ENCODE data around the gene DPAGT1. TPM values are rescaled to one million over a fixed set of nuclear protein-coding genes. Genes with fewer than 3 reads are reported as not detected.
"Not testable (repeated sequence)": the region's sequence is repeated elsewhere in the genome, so short reads cannot be mapped to it uniquely, and the experiment has no call there.

DPAGT1 gene
- polyA plus RNA-seq, 3 donors: 37.0 to 54.2 (median 39.7) TPM

DNA sequence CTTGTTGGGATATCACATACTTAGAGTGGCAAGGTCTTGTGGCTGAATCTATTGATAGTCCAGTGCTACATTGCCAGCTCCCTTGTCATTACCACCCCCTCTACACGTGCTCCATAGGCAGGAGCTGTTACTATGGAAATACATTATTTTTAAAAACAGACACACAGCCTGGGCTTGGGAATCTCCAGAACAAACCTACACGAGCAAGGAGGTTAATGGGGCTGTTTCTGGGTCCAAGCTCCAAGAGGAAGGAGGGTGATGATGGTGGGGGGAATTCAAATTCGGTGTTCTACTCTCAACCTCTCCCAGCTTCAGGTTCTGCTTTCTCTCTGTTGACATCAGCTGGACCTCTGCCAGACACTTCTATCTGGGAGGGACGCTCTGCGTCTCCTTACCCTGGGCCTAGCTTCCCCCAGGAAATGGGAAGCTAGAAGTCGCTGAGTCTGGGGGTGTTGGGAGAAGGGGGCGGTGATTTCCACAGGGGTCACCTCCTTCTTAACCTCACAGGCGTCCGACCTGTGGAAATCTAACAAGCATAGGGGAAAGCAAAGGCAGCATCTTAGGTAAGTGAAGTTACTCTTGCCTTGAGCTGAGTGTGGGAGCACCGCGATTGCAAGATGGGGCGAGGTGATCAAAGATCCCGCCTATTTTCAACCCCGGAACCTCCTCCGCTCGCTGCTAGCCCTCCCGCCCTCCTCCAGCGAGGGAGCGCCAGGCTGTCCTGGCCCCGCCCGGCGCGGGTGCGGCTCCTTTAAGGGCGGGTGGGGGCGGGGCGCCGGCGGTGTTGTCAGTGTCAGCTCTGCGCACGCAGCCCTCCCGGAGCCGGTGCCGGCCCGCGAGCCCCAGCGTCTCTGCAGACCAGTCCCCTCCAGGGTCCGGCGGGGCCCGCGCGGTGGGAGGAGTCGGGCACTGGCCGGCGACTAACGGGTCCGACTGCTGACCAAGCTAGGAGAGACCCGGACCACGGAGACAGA lies 5.2 kb upstream of the DPAGT1 start, which contains the start of gene C2CD2L:
Gene C2CD2L (plus strand): TSS at position 781 of the 974 bp plus-strand sequence. CDS start 398 bp downstream, outside the sequence.
- peaks cover 45% of the 10 kb centered on the region for H4K20me1 ChIP-seq (ENCODE audit: insufficient read depth, low read length)
- Mint-ChIP-seq H3K9me3 (no peaks in the 10 kb centered on the region), H3K36me3 (peaks cover 24 to 29% of the 10 kb centered on the region in 2 donors), H3K4me3 (peak within 1 kb of the TSS; percentile 89 to 97), H3K27me3 (ENCODE audit: low read depth in 3 of 3) (no peaks in the 10 kb centered on the region), H3K27ac (peak within 1 kb of the TSS; percentile 95 to 100 (median 99)), H3K4me1 (peaks cover 65% of the 10 kb centered on the region)
- intact Hi-C loops (cut with micrococcal nuclease): loop anchor here in 1 of 2 donors (2.0 to 5.0 kb wide), 2 partner anchors 14 to 180 kb away; partner anchors contain the start of genes BCL9L and HINFP
- peak within 1 kb of the TSS; percentile 75 for H2AFZ ChIP-seq (ENCODE audit: insufficient read depth, low read depth, low read length, poor library complexity, severe bottlenecking)
- no peaks in the 10 kb centered on the region for H3K27me3 ChIP-seq (ENCODE audit: control insufficient read depth in 2 of 2, insufficient read depth in 2 of 2, low read length in 2 of 2)
- peak within 1 kb of the TSS; percentile 86 to 93 for H3K27ac ChIP-seq (ENCODE audit: low read depth in 1 of 2, low read length in 2 of 2)
- no peaks in the 10 kb centered on the region for H3K9me3 ChIP-seq (replicated peaks in 1 of 2; ENCODE audit: control insufficient read depth in 1 of 2, insufficient read depth in 1 of 2, low read length in 2 of 2)
- peak; percentile 92 to 95 (median 93) for DNase-seq
- peak within 1 kb of the TSS; percentile 81 for H3K9ac ChIP-seq (ENCODE audit: insufficient read depth, low read length, poor library complexity, severe bottlenecking)
- H3K4me1 ChIP-seq (ENCODE audit: control insufficient read depth in 1 of 2, insufficient read depth in 2 of 2, low read length in 2 of 2): peaks cover 47 to 70% of the 10 kb centered on the region in 2 donors
- peaks cover 65% of the 10 kb centered on the region for H3K79me2 ChIP-seq (ENCODE audit: insufficient read depth, low read length)
- peak within 1 kb of the TSS; percentile 90 for H3K4me2 ChIP-seq (replicated peaks; ENCODE audit: extremely low read depth, low read length, poor library complexity, severe bottlenecking)
- H3K36me3 ChIP-seq (replicated peaks in 1 of 2; ENCODE audit: control insufficient read depth in 1 of 2, insufficient read depth in 2 of 2, low read length in 2 of 2): peaks cover 22 to 25% of the 10 kb centered on the region in 2 donors
- TF ChIP-seq, protein P1, sequence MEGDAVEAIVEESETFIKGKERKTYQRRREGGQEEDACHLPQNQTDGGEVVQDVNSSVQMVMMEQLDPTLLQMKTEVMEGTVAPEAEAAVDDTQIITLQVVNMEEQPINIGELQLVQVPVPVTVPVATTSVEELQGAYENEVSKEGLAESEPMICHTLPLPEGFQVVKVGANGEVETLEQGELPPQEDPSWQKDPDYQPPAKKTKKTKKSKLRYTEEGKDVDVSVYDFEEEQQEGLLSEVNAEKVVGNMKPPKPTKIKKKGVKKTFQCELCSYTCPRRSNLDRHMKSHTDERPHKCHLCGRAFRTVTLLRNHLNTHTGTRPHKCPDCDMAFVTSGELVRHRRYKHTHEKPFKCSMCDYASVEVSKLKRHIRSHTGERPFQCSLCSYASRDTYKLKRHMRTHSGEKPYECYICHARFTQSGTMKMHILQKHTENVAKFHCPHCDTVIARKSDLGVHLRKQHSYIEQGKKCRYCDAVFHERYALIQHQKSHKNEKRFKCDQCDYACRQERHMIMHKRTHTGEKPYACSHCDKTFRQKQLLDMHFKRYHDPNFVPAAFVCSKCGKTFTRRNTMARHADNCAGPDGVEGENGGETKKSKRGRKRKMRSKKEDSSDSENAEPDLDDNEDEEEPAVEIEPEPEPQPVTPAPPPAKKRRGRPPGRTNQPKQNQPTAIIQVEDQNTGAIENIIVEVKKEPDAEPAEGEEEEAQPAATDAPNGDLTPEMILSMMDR (IDR thresholded peaks at IDR 0.05): no peak
- peak within 1 kb of the TSS; percentile 85 to 93 (median 92) for H3K4me3 ChIP-seq (replicated peaks in 1 of 3; ENCODE audit: low read depth in 2 of 3, low read length in 3 of 3)
- WGBS (ENCODE audit: insufficient coverage): 0% methylated on average over 34 of the region's 49 CpGs

DNA sequence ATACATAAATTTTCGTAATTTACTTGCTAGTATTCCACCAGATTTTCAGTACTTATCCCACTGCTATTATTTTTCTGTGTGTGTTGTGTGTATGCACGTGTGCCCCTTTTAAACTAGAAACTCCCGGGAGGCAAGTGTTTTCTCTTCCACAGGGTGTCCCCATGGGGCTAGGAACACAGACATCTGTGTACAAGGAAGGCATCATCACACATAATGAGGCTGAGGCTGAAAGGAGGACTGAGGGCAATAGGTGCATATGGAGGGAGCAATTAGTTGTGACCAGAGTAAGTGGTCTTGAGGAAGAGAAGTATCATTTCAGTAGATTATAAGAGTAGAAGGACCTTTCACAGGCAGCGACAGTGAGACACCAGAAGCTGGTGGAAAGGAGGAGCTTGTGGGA lies 2.1 kb upstream of the DPAGT1 start:
- Mint-ChIP-seq H3K9me3 (peaks cover 0 to 2% (median 0%) of the 10 kb centered on the region in 7 donors), H3K27ac (peak overlapping the region in 3 of 7 donors; percentile 24 to 54 (median 45)), H3K4me3 (no peak overlapping the region), H3K27me3 (ENCODE audit: low read depth in 3 of 3) (no peaks in the 10 kb centered on the region), H3K4me1 (peaks cover 62% of the 10 kb centered on the region), H3K36me3 (peaks cover 3 to 5% of the 10 kb centered on the region in 2 donors)
- Histone ChIP-seq H3K36me3 (replicated peaks in 1 of 2; ENCODE audit: control insufficient read depth in 1 of 2, insufficient read depth in 2 of 2, low read length in 2 of 2) (peaks cover 0 to 3% of the 10 kb centered on the region in 2 donors), H3K4me1 (ENCODE audit: control insufficient read depth in 1 of 2, insufficient read depth in 2 of 2, low read length in 2 of 2) (peaks cover 51 to 69% of the 10 kb centered on the region in 2 donors), H3K9me3 (replicated peaks in 1 of 2; ENCODE audit: control insufficient read depth in 1 of 2, insufficient read depth in 1 of 2, low read length in 2 of 2) (no peaks in the 10 kb centered on the region), H3K79me2 (ENCODE audit: insufficient read depth, low read length) (peaks cover 57% of the 10 kb centered on the region), H3K27ac (ENCODE audit: low read depth in 1 of 2, low read length in 2 of 2) (no peak overlapping the region), H3K4me3 (replicated peaks in 1 of 3; ENCODE audit: low read depth in 2 of 3, low read length in 3 of 3) (no peak overlapping the region), H3K4me2 (replicated peaks; ENCODE audit: extremely low read depth, low read length, poor library complexity, severe bottlenecking) (no peak overlapping the region), H4K20me1 (ENCODE audit: insufficient read depth, low read length) (peaks cover 25% of the 10 kb centered on the region), H3K9ac (ENCODE audit: insufficient read depth, low read length, poor library complexity, severe bottlenecking) (no peak overlapping the region), H3K27me3 (ENCODE audit: control insufficient read depth in 2 of 2, insufficient read depth in 2 of 2, low read length in 2 of 2) (no peaks in the 10 kb centered on the region), H2AFZ (ENCODE audit: insufficient read depth, low read depth, low read length, poor library complexity, severe bottlenecking) (no peak overlapping the region)
- 100% methylated on average over 1 of the region's 4 CpGs for WGBS (ENCODE audit: insufficient coverage)
- TF ChIP-seq, protein P1 (IDR thresholded peaks at IDR 0.05): no peak
- no peak for DNase-seq
- intact Hi-C loops (cut with micrococcal nuclease): loop anchor here (5.0 kb wide), 2 partner anchors 36 to 86 kb away; partner anchors contain the start of genes VPS11 (in 2 of the 2), RPS25 (in 1 of the 2) and TRAPPC4 (in 1 of the 2)

DNA sequence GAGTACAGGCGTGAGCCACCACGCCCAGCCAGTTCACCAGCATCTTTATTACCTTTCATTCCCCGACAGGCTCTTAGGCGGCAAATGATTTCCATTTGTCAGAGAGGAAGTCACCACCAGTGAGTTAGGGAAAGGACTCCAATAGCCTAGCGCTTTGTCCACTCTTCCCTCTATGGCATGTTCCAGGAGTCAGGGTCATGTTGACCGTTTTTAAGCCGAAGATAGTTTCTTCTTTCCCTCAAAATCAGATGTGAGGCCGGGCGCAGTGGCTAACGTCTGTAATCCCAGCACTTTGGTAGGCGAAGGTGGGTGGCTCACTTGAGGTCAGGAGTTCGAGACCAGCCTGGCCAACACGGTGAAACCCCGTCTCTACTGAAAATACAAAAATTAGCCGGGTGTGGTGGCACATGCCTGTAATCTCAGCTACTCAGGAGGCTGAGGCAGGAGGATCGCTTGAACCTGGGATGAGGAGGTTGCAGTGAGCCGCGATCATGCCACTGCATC lies 1.6 kb upstream of the DPAGT1 start:
- H3K4me2 ChIP-seq (replicated peaks; ENCODE audit: extremely low read depth, low read length, poor library complexity, severe bottlenecking); H3K27me3 ChIP-seq (ENCODE audit: control insufficient read depth in 2 of 2, insufficient read depth in 2 of 2, low read length in 2 of 2); DNase-seq; H2AFZ ChIP-seq (ENCODE audit: insufficient read depth, low read depth, low read length, poor library complexity, severe bottlenecking); H3K27me3 Mint-ChIP-seq (ENCODE audit: low read depth in 3 of 3); H3K36me3 ChIP-seq (replicated peaks in 1 of 2; ENCODE audit: control insufficient read depth in 1 of 2, insufficient read depth in 2 of 2, low read length in 2 of 2); H3K9me3 Mint-ChIP-seq; H3K9me3 ChIP-seq (replicated peaks in 1 of 2; ENCODE audit: control insufficient read depth in 1 of 2, insufficient read depth in 1 of 2, low read length in 2 of 2); H3K9ac ChIP-seq (ENCODE audit: insufficient read depth, low read length, poor library complexity, severe bottlenecking): not testable (repeated sequence)
- H3K27ac ChIP-seq (ENCODE audit: low read depth in 1 of 2, low read length in 2 of 2): peak overlapping the region in 1 of 2 donors; percentile 76
- peaks cover 8 to 10% of the 10 kb centered on the region in 2 donors for H3K36me3 Mint-ChIP-seq
- peaks cover 19% of the 10 kb centered on the region for H4K20me1 ChIP-seq (ENCODE audit: insufficient read depth, low read length)
- H3K4me1 Mint-ChIP-seq: peaks cover 56% of the 10 kb centered on the region
- WGBS (ENCODE audit: insufficient coverage): 95% methylated on average over 10 of the region's 18 CpGs
- peaks cover 51% of the 10 kb centered on the region for H3K79me2 ChIP-seq (ENCODE audit: insufficient read depth, low read length)
- H3K4me3 ChIP-seq (replicated peaks in 1 of 3; ENCODE audit: low read depth in 2 of 3, low read length in 3 of 3): peak overlapping the region in 1 of 3 experiments; percentile 91
- H3K4me3 Mint-ChIP-seq: peak overlapping the region in 1 of 2 donors; percentile 90
- H3K27ac Mint-ChIP-seq: peak overlapping the region in 5 of 7 donors; percentile 45 to 99 (median 96)
- intact Hi-C loops (cut with micrococcal nuclease): loop anchor here (5.0 kb wide), 2 partner anchors 36 to 86 kb away; partner anchors contain the start of genes VPS11 (in 2 of the 2), RPS25 (in 1 of the 2) and TRAPPC4 (in 1 of the 2)
- peaks cover 45 to 64% of the 10 kb centered on the region in 2 donors for H3K4me1 ChIP-seq (ENCODE audit: control insufficient read depth in 1 of 2, insufficient read depth in 2 of 2, low read length in 2 of 2)

Data from CD14-positive monocyte (primary cell).